GM12891 (cell line): ENCODE data around the gene TF.

Experiments
- PAX5 ChIP-seq: IDR thresholded peaks from 2 replicates; pipeline ENCODE4 v1.6.1; 2011; ENCODE audit warnings: low read length, moderate library complexity, mild to moderate bottlenecking; ENCODE audit not compliant: insufficient read depth, severe bottlenecking
- POLR2A ChIP-seq: IDR thresholded peaks from 2 replicates; pipeline ENCODE4 v1.6.1; 2011; ENCODE audit warnings: low read depth, low read length, control low read depth
- POLR2AphosphoS5 ChIP-seq: IDR thresholded peaks from 2 replicates; pipeline ENCODE4 v1.6.1; 2011; ENCODE audit warnings: low read depth, low read length, control low read depth
- SPI1 ChIP-seq: IDR thresholded peaks from 2 replicates; pipeline ENCODE4 v1.6.1; 2011; ENCODE audit warnings: low read depth, low read length, control low read depth
- TAF1 ChIP-seq: IDR thresholded peaks from 2 replicates; pipeline ENCODE4 v1.6.1; 2011; ENCODE audit warnings: low read depth, low read length, control low read depth

GRCh38 chr3:133841196-133841595 lies 95.0 kb downstream of the TF start:
- TF ChIP-seq TAF1 = no peak
- TF ChIP-seq POLR2A = no peak
- no peak for TF ChIP-seq POLR2AphosphoS5
- TF ChIP-seq PAX5 = no peak
- TF ChIP-seq SPI1 = no peak
